Measurements from ENCODE around the gene PAFAH1B2. TPM values are rescaled to one million over a fixed set of nuclear protein-coding genes. Genes with fewer than 3 reads are reported as not detected.

PAFAH1B2 gene
- total and polyA plus RNA-seq, 10 donors, result 14.3 to 80.4 (median 63.7) TPM

- TF ChIP-seq POLR2A (IDR thresholded peaks at IDR 0.05), result no peak
- no peak for TF ChIP-seq CTCF (IDR thresholded peaks at IDR 0.05 in 8 of 11, conservative IDR thresholded peaks at IDR 0.05 in 3 of 11)
- peak in 1 of 3 donors; percentile 26 for TF ChIP-seq POLR2AphosphoS5 (IDR thresholded peaks at IDR 0.05)
- DNase-seq, result peak; percentile 89
- Histone ChIP-seq H3K4me3 (peak overlapping the region; percentile 82 to 98 (median 94)), H3K9me3 (no peaks in the 10 kb centered on the region), H3K36me3 (peaks cover 0 to 34% (median 9%) of the 10 kb centered on the region in 6 donors), H3K27me3 (replicated peaks in 1 of 7) (no peaks in the 10 kb centered on the region), H3K4me1 (peaks cover 10 to 63% (median 46%) of the 10 kb centered on the region in 6 donors), H3K27ac (peak overlapping the region; percentile 88 to 97 (median 93))
- intact Hi-C loops (cut with DNase I; ENCODE audit: low total_unique reads), result no loop called here
- 0 to 2% (median 1%) methylated on average over 45 to 62 of the region's 62 CpGs for WGBS, 5 donors
Observed at GRCh38 chr11:117144477-117145392, 648 bp downstream of the PAFAH1B2 start.

DNA sequence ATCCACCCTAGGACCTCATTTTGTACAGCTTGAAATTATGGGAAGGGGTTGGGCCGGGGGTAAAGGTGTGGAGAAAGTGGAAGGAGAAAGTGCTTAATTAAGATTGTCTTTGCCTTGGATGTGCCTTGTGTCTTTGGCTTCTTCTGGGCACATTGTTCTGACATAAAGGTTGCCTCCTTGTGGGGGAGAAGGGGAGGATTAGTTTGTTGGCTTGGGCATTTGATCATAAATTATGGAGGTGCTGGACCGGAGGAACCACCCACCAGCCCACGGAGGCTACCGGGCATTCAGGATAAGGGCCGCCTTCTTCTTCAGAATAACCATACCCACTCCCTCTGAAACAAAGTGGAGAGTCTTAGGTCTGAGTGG, 1.3 kb downstream of the PAFAH1B2 start:
- peaks cover 10 to 69% (median 49%) of the 10 kb centered on the region in 6 donors for H3K4me1 ChIP-seq
- H3K27me3 ChIP-seq (replicated peaks in 1 of 7), result no peaks in the 10 kb centered on the region
- TF ChIP-seq CTCF (IDR thresholded peaks at IDR 0.05 in 8 of 11, conservative IDR thresholded peaks at IDR 0.05 in 3 of 11) (no peak), POLR2A (IDR thresholded peaks at IDR 0.05) (no peak), POLR2AphosphoS5 (IDR thresholded peaks at IDR 0.05) (no peak)
- intact Hi-C loops (cut with DNase I; ENCODE audit: low total_unique reads), result no loop called here
- 5 to 15% (median 6%) methylated on average over 5 of the region's 5 CpGs for WGBS, 5 donors
- H3K36me3 ChIP-seq, result peaks cover 0 to 40% (median 9%) of the 10 kb centered on the region in 6 donors
- H3K27ac ChIP-seq, result peak overlapping the region; percentile 88 to 97 (median 93)
- H3K4me3 ChIP-seq, result peak overlapping the region; percentile 82 to 98 (median 94)
- DNase-seq, result no peak
- no peaks in the 10 kb centered on the region for H3K9me3 ChIP-seq

GRCh38 chr11:117146521-117146920, 2.4 kb downstream of the PAFAH1B2 start:
- Histone ChIP-seq H3K36me3 (peaks cover 0 to 50% (median 9%) of the 10 kb centered on the region in 6 donors), H3K4me3 (peak overlapping the region in 1 of 8 donors; percentile 92), H3K4me1 (peaks cover 10 to 81% (median 55%) of the 10 kb centered on the region in 6 donors), H3K27me3 (replicated peaks in 1 of 7) (no peaks in the 10 kb centered on the region), H3K9me3 (no peaks in the 10 kb centered on the region), H3K27ac (no peak overlapping the region)
- 76 to 89% (median 80%) methylated on average over 10 of the region's 10 CpGs for WGBS, 5 donors
- intact Hi-C loops (cut with DNase I; ENCODE audit: low total_unique reads), result no loop called here
- DNase-seq, result no peak
- no peak for TF ChIP-seq POLR2A (IDR thresholded peaks at IDR 0.05)
- TF ChIP-seq CTCF (IDR thresholded peaks at IDR 0.05 in 8 of 11, conservative IDR thresholded peaks at IDR 0.05 in 3 of 11), result no peak
- TF ChIP-seq POLR2AphosphoS5 (IDR thresholded peaks at IDR 0.05), result no peak

DNA sequence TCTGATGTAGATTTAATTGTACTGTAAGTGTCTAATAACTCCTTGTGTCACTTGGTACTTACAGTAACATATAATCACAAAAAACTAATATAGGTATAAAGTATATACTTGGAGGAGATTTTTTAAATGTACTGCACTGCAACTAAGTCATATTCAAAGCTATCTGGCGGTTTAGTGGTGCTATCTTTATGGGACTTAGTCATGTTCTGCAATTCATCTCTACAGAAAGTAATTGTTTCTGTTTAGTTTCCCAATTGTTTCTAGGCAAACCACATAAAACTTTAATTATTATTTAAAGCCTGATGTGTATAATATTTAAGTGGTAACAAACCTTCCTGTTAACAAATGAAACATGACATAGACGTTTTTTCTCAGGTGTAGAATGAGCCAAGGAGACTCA, 8.0 kb downstream of the PAFAH1B2 start:
- H3K36me3 ChIP-seq, result peaks cover 0 to 94% (median 29%) of the 10 kb centered on the region in 6 donors
- TF ChIP-seq CTCF (IDR thresholded peaks at IDR 0.05 in 8 of 11, conservative IDR thresholded peaks at IDR 0.05 in 3 of 11) (no peak), POLR2AphosphoS5 (IDR thresholded peaks at IDR 0.05) (no peak), POLR2A (IDR thresholded peaks at IDR 0.05) (no peak)
- 64 to 78% (median 69%) methylated on average over 2 of the region's 2 CpGs for WGBS, 5 donors
- no peaks in the 10 kb centered on the region for H3K27me3 ChIP-seq (replicated peaks in 1 of 7)
- H3K27ac ChIP-seq, result no peak overlapping the region
- no peak overlapping the region for H3K4me3 ChIP-seq
- no peak for DNase-seq
- H3K9me3 ChIP-seq, result no peaks in the 10 kb centered on the region
- peaks cover 0 to 99% (median 44%) of the 10 kb centered on the region in 6 donors for H3K4me1 ChIP-seq
- intact Hi-C loops (cut with DNase I; ENCODE audit: low total_unique reads), result no loop called here
